ENCODE results near the gene EML2.

EML2 gene

DNA sequence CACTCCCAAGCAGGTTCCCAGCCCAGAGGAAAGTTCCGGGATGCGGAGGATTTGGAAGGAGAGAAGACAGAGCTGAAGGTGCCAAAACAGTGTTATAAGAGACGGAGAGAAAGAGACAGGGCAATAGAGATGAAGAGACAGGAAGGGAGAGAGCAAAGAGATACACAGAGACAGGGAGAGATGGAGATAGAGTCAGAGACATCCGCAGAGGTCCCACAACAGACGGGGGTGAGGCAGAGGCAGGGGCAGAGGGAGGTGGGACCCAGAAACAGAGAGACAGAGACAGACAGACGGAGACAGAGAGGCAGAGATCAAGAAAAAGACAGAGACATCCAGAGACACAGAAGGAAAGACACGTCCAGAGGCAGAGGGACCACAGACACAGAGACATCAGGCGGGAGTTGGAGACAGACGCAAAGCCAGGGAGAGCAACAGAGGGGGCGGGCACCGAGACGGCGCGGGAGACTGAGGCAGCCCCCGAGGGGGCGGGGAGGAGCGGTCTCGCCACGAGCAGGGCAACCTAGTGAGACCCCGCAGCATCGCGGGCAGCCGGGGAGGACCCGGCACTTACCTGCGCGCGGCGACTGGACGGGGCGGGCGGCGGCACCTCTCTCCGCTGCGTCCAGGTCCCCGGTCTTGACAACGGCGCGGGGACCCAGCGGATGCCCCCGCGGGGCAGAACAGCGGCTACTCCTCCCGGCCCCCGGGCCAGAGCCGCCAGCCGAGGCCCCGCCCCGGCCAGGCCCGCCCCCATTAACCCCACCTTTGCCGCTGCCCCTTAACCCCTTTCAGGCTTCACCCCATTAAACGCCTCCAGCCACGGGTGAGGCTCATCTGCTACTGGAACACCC lies 37.4 kb downstream of the EML2 start, which contains the start of gene GPR4:
Gene GPR4 (minus strand): TSS at position 689 of the 851 bp plus-strand sequence. CDS start 10,346 bp downstream, outside the sequence.
- TF ChIP-seq, protein P1, sequence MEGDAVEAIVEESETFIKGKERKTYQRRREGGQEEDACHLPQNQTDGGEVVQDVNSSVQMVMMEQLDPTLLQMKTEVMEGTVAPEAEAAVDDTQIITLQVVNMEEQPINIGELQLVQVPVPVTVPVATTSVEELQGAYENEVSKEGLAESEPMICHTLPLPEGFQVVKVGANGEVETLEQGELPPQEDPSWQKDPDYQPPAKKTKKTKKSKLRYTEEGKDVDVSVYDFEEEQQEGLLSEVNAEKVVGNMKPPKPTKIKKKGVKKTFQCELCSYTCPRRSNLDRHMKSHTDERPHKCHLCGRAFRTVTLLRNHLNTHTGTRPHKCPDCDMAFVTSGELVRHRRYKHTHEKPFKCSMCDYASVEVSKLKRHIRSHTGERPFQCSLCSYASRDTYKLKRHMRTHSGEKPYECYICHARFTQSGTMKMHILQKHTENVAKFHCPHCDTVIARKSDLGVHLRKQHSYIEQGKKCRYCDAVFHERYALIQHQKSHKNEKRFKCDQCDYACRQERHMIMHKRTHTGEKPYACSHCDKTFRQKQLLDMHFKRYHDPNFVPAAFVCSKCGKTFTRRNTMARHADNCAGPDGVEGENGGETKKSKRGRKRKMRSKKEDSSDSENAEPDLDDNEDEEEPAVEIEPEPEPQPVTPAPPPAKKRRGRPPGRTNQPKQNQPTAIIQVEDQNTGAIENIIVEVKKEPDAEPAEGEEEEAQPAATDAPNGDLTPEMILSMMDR (IDR thresholded peaks at IDR 0.05), result no peak

GRCh38 chr19:45601115-45601514 lies 38.1 kb downstream of the EML2 start:
- TF ChIP-seq, protein P1 (IDR thresholded peaks at IDR 0.05), result no peak

DNA sequence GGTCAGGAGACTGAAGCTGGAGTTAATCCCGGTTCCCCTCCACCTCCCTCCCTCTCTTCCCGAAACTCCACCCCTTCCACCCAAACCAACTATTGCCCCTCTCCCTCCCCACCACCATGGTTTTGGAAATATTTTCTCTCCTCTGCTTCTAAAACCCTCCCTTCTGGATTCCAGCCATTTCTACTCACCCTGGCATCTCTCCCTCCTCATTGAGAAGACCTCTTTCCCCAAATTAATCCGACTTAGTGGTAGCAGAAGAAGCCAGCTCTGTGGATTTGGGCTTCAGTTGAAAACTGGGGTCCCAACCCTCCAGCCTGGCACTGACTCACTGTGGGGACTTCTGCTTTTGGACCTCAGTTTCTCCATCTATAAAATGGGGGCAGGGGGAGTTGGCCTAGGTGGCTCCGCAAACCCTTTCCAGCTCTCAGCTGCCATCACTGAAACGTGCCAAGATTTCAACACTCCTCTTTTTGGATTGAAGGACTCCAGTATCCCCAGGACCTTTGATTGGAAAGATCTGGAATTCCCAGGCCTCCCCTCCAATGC lies 38.8 kb downstream of the EML2 start:
- TF ChIP-seq, protein P1 (IDR thresholded peaks at IDR 0.05), result no peak

GRCh38 chr19:45599286-45599685 lies 39.9 kb downstream of the EML2 start:
- TF ChIP-seq, protein P1 (IDR thresholded peaks at IDR 0.05), result no peak

DNA sequence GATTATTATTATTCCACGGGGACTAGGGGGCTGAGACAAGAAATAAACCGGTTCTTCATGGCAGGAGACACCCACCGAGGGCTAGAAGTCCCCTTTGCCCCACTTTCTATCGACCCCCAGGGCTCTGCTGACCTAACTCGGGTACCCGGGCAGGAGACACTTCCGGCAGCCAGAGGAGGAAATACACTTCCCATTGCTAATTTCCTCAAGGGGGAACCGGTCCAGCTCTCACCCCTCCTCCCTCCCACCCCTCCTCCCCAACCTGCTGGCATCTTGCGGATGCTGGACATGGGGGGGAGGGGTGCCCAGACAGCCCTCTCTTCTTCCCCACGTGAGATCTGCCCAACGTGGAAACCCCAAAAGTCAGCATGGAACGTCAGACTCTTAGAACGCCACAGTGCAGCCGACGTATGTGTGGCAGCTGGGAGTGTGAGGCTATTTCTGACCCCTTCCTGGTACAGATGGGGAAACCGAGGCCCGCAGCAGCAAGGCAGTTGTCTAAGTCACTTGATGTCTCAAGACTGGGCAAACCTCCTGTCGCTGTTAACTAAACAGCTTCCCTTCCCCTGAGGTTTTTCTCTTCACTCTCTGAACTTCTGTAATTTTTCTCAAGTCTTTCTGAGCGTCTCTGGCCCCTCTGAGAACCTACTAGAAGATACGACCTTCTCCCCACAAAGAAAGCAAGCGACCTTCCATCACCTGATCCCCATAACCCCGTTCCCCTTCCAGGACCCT lies 40.8 kb downstream of the EML2 start:
- TF ChIP-seq, protein P1 (IDR thresholded peaks at IDR 0.05), result no peak

DNA sequence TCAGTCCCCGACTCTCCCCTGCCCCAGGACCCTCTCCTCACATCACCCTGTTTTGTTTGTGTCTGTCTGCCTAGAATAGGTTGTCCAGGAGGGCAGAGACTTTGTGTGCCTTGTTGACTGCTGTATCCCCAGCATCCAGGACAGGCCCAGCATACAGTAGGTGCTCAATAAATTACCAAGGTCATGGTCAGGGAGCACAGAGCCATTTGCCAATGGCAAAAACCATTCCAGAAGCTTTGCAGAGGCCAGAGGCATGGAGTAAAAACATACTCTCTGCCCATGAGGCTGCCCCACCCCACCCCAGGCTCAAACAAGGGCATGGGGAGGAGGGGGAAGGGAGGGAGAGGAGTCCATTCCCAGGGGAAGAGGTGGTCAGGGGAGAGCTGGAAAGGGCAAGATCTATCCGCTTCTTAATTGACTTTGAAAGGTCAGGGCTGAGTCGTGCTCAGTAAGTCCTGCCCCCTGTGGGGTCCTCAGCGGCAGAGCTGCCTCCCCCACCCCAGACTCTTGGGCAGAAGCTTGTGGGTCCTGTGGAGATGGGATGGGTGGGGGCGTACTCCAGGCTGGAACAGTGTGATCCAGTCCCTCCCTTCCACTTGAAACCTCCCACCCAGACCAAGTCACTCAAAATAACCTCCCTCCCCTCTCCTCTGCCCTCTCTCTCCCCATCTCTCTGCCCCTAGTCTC lies 41.6 kb downstream of the EML2 start:
- TF ChIP-seq, protein P1 (IDR thresholded peaks at IDR 0.05), result no peak

DNA sequence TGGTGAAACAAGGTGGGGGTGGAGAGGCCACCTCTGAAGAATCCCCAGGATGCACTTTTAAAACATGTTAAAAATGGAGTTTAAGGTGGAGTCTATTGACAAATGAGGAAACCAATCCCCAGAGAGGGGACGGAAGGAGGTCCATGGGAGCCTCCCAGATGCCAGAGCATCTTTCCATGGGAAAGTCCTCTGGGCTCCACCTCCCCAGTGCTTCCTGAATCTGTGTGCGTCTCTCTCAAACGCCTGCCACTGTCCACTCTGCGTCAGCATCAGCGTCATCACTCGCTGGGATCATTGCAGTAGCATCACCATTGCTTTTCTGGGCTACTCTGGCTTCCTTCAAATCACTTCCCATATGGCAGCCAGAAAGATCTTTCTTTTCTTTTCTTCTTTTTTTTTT lies 43.4 kb downstream of the EML2 start:
- TF ChIP-seq, protein P1 (IDR thresholded peaks at IDR 0.05), result no peak

Measured in LNCAP (cell line).